Endothelial cell of umbilical vein (primary cell): ENCODE data around the gene METRNL. TPM values are rescaled to one million over a fixed set of nuclear protein-coding genes. Genes with fewer than 3 reads are reported as not detected.

Experiments
- BruUV-seq: library from RNA; stranded (reverse); fragments of 400-500 nt; replicated peaks from 2 replicates; lab custom pipeline; 2021; lab: Mats Ljungman, UMichigan
- CTCF ChIA-PET: fragments of 300-600, 350-600 bp; sonication (Branson Sonifier 250); formaldehyde crosslinking; loops from one replicate; lab custom pipeline; 2021; ENCODE audit warnings: antibody characterized with exemption, inconsistent platforms; lab: Charles Lee
- POLR2A ChIA-PET: fragments of 300-600, 350-600 bp; sonication (Branson Sonifier 250); formaldehyde crosslinking; loops from one replicate; lab custom pipeline; 2021; ENCODE audit warnings: antibody characterized with exemption, inconsistent platforms; lab: Charles Lee
- DNase-seq: peaks from one replicate; pipeline ENCODE4 v3.0.0-alpha.2; 2011; ENCODE audit warnings: low read depth, low spot score
- FAIRE-seq: peaks from 2 replicates; lab custom pipeline; 2011; peaks lifted over from hg19 to GRCh38; lab: Jason Lieb, UNC
- H2AFZ ChIP-seq: 2 replicates; pipeline ENCODE4 v1.6.0; 2012; ENCODE audit warnings: low read depth, low read length, control low read depth, inconsistent platforms
- H3K27ac ChIP-seq: 2 replicates; pipeline ENCODE4 v1.5.1; 2011; ENCODE audit warnings: low read depth, mild to moderate bottlenecking, control low read depth, low read length, moderate library complexity; ENCODE audit not compliant: insufficient read depth
- H3K27me3 ChIP-seq, 2 experiments: 2 replicates each; pipeline versions ENCODE4 v1.6.0 to v1.6.1; 2011; ENCODE audit warnings: low read length in 2 of 2, mixed read lengths in 1 of 2; ENCODE audit not compliant: control insufficient read depth in 2 of 2, insufficient read depth in 2 of 2
- H3K36me3 ChIP-seq, 2 experiments: 2 replicates in 1 of 2; 3 replicates in 1 of 2; pipeline ENCODE4 v1.5.1; 2011; ENCODE audit warnings: low read length in 2 of 2, mild to moderate bottlenecking in 1 of 2, moderate library complexity in 1 of 2; ENCODE audit not compliant: control insufficient read depth in 2 of 2, insufficient read depth in 2 of 2; ENCODE audit errors: extremely low read depth in 1 of 2
- H3K4me1 ChIP-seq: 3 replicates; pipeline ENCODE4 v1.5.1; 2011; ENCODE audit warnings: mild to moderate bottlenecking, low read length; ENCODE audit not compliant: control insufficient read depth, insufficient read depth; ENCODE audit errors: extremely low read depth
- H3K4me2 ChIP-seq: 2 replicates; pipeline ENCODE4 v1.6.1; 2011; ENCODE audit warnings: low read length, control low read depth, mixed read lengths; ENCODE audit not compliant: insufficient read depth
- H3K4me3 ChIP-seq, 3 experiments: fragments of 200-600 bp in 1 of 3; sonication (generic), shearing (Covaris generic) in 1 of 3; replicated peaks in 1 of 3; 2 replicates each; pipeline ENCODE4 v1.5.1; 2011 to 2016; ENCODE audit warnings: control low read depth in 3 of 3, low read length in 3 of 3, mild to moderate bottlenecking in 2 of 3, inconsistent platforms in 1 of 3, low read depth in 1 of 3, moderate library complexity in 1 of 3; ENCODE audit not compliant: insufficient read depth in 1 of 3
- H3K79me2 ChIP-seq: 2 replicates; pipeline ENCODE4 v1.6.0; 2012; ENCODE audit warnings: low read length, inconsistent platforms; ENCODE audit not compliant: control insufficient read depth, insufficient read depth
- H3K9ac ChIP-seq: replicated peaks from 2 replicates; pipeline ENCODE3; 2011; ENCODE audit warnings: low read length, control low read depth; ENCODE audit not compliant: insufficient read depth; ENCODE audit errors: extremely low read depth
- H3K9me1 ChIP-seq: replicated peaks from 3 replicates; pipeline ENCODE4 v1.6.0; 2011; ENCODE audit warnings: mild to moderate bottlenecking, low read length; ENCODE audit not compliant: control insufficient read depth, insufficient read depth; ENCODE audit errors: extremely low read depth
- H3K9me3 ChIP-seq: replicated peaks from 2 replicates; pipeline ENCODE4 v1.5.1; 2012; ENCODE audit warnings: low read length, inconsistent platforms; ENCODE audit not compliant: control insufficient read depth, insufficient read depth
- H4K20me1 ChIP-seq: replicated peaks from 2 replicates; pipeline ENCODE3; 2011; ENCODE audit warnings: mild to moderate bottlenecking, low read length; ENCODE audit not compliant: control insufficient read depth, insufficient read depth; ENCODE audit errors: extremely low read depth
- CTCF ChIP-seq, 2 donors: IDR thresholded peaks; 1 replicate in 1 of 2; 2 replicates in 1 of 2; pipeline ENCODE4 v1.5.1; 2011; ENCODE audit warnings: low read length in 2 of 2, mild to moderate bottlenecking in 2 of 2, moderate library complexity in 2 of 2, control low read depth in 1 of 2, inconsistent platforms in 1 of 2, low read depth in 1 of 2; ENCODE audit not compliant: insufficient read depth in 1 of 2; ENCODE audit errors: extremely low read depth in 1 of 2
- EZH2 ChIP-seq: IDR thresholded peaks from 2 replicates; pipeline ENCODE4 v1.6.1; 2012; ENCODE audit warnings: borderline replicate concordance, low read depth, mild to moderate bottlenecking, moderate library complexity, low read length, inconsistent platforms; ENCODE audit not compliant: severe bottlenecking
- FOS ChIP-seq: IDR thresholded peaks from 2 replicates; pipeline ENCODE4 v1.6.1; 2011; ENCODE audit warnings: mild to moderate bottlenecking, low read length, moderate library complexity, borderline replicate concordance; ENCODE audit not compliant: insufficient read depth
- GATA2 ChIP-seq: IDR thresholded peaks from 2 replicates; pipeline ENCODE4 v1.7.0; 2011; ENCODE audit warnings: low read depth, mild to moderate bottlenecking, moderate library complexity, mixed read lengths, low read length; ENCODE audit not compliant: insufficient read length, insufficient read depth
- JUN ChIP-seq: IDR thresholded peaks from 2 replicates; pipeline ENCODE4 v1.6.1; 2011; ENCODE audit warnings: borderline replicate concordance, low read depth; ENCODE audit not compliant: insufficient read length, insufficient read depth
- MYC ChIP-seq: IDR thresholded peaks from one replicate; pipeline ENCODE4 v1.6.1; 2011; ENCODE audit warnings: mild to moderate bottlenecking, low read depth, low read length
- POLR2A ChIP-seq: IDR thresholded peaks from 2 replicates; pipeline ENCODE4 v1.6.1; 2012; ENCODE audit warnings: low read depth, mild to moderate bottlenecking, control low read depth, low read length
- POLR2AphosphoS5 ChIP-seq: IDR thresholded peaks from 2 replicates; pipeline ENCODE4 v1.6.1; 2012; ENCODE audit warnings: low read depth, mild to moderate bottlenecking, control low read depth, low read length, moderate library complexity; ENCODE audit not compliant: insufficient read depth
- dilution Hi-C: fragments of 300-500 bp; cut with MboI; formaldehyde crosslinking; loops from one replicate; pipeline ENCODE4 v1.15.0; 2019; ENCODE audit warnings: low sequenced_read_pairs; ENCODE audit not compliant: extremely low pct_ligation_motif_present
- intact Hi-C: fragments of 100-400 bp; cut with micrococcal nuclease; formaldehyde crosslinking; loops from one replicate; pipeline ENCODE4 v1.10.0; 2022
- polyA plus RNA-seq, 4 experiments: library from polyadenylated mRNA; depleted of rRNA in 3 of 4; stranded (reverse) in 3 of 4; unstranded in 1 of 4; fragments of >200 nt; gene quantifications; 2 replicates each; pipeline versions ENCODE4 v1.2.1 to v1.2.3, GENCODE V29; 2011 to 2012; ENCODE audit warnings: missing spikeins in 1 of 4
- total RNA-seq: library from RNA; stranded (reverse); gene quantifications from 2 replicates; pipeline ENCODE4 v1.2.3, GENCODE V29; 2021
- TF ChIP-seq, protein P1 (sequence below): IDR thresholded peaks from 2 replicates; pipeline ENCODE4 v1.6.1; 2011; ENCODE audit not compliant: insufficient read depth, insufficient read length

The METRNL gene
- total and polyA plus RNA-seq, 2 donors (not counting 3 experiments of a cell fraction or from before 2014, with no cell fraction given) = 29.5 to 54.4 TPM

DNA sequence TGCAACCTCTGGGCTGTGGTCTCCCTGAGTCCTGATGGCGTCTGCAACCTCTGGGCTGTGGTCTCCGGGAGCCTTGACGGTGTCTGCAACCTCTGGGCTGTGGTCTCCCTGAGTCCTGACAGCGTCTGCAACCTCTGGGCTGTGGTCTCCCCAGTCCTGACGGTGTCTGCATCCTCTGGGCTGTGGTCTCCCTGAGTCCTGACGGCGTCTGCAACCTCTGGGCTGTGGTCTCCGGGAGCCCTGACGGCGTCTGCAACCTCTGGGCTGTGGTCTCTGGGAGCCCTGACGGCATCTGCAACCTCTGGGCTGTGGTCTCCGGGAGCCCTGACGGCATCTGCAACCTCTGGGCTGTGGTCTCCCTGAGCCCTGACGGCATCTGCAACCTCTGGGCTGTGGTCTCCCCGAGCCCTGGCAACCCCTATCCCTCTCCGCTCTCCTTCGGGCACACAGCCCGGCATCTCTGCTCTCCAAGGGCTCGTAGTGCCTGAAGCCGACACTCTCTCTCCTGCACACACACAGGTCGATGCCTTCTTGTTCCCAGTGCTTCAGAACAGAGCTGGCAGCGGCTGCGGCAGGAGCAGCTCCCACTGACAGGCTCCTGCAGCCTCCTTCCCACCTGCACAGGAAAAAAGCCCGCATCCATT lies 45.6 kb downstream of the METRNL start:
- Histone ChIP-seq H3K79me2 (no peaks in the 10 kb centered on the region), H3K36me3 (no peaks in the 10 kb centered on the region), H3K27ac (no peak overlapping the region), H4K20me1 (no peaks in the 10 kb centered on the region), H3K4me2 (no peak overlapping the region), H3K4me1 (no peaks in the 10 kb centered on the region), H3K27me3 (no peaks in the 10 kb centered on the region), H2AFZ (no peak overlapping the region), H3K9ac (no peak overlapping the region), H3K9me3 (no peaks in the 10 kb centered on the region), H3K4me3 (no peak overlapping the region), H3K9me1 (no peaks in the 10 kb centered on the region)
- ChIA-PET POLR2A (no interaction called here), CTCF (interaction anchor here (1.5 kb wide), 1 partner anchor 12 kb away, joined by 3 read pairs; no protein-coding TSS in a partner anchor)
- intact Hi-C loops = no loop called here
- BruUV-seq = no TSS peak
- DNase-seq (no peak), FAIRE-seq (no peak)
- no peak for TF ChIP-seq POLR2AphosphoS5
- TF ChIP-seq JUN = no peak
- no peak for TF ChIP-seq CTCF (IDR thresholded peaks at IDR 0.05; ENCODE audit: extremely low read depth in 1 of 2, insufficient read depth in 1 of 2, low read depth in 1 of 2, low read length in 2 of 2)
- TF ChIP-seq POLR2A = no peak
- TF ChIP-seq, protein P1, sequence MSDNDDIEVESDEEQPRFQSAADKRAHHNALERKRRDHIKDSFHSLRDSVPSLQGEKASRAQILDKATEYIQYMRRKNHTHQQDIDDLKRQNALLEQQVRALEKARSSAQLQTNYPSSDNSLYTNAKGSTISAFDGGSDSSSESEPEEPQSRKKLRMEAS = no peak
- no peak for TF ChIP-seq GATA2
- TF ChIP-seq MYC = no peak
- no peak for TF ChIP-seq FOS
- no peak for TF ChIP-seq EZH2
- dilution Hi-C loops = no loop called here
